CD8-positive, alpha-beta memory T cell (primary cell): Measurements from ENCODE around the gene GPR31. TPM values are rescaled to one million over a fixed set of nuclear protein-coding genes. Genes with fewer than 3 reads are reported as not detected.

ENCODE experiments used
- CTCF ChIA-PET: fragments of 350-600 bp; sonication (Branson Sonifier 250); formaldehyde crosslinking; loops from one replicate; lab custom pipeline; 2021; ENCODE audit warnings: antibody characterized with exemption; lab: Charles Lee
- POLR2A ChIA-PET: fragments of 350-600 bp; sonication (Branson Sonifier 250); formaldehyde crosslinking; loops from one replicate; lab custom pipeline; 2021; ENCODE audit warnings: antibody characterized with exemption; lab: Charles Lee
- DNase-seq, 5 donors: peaks; one replicate each; pipeline versions ENCODE4 v3.0.0 to v3.0.0-alpha.2; 2020 to 2022; ENCODE audit warnings: mixed read lengths in 1 of 5
- H3K27ac ChIP-seq: one replicate; pipeline ENCODE4 v1.7.0; 2013; ENCODE audit warnings: low read depth, mild to moderate bottlenecking, low read length, moderate library complexity
- H3K27me3 ChIP-seq: 2 replicates; pipeline ENCODE4 v1.7.0; 2013; ENCODE audit warnings: low read length, mild to moderate bottlenecking; ENCODE audit not compliant: insufficient read depth, poor library complexity, severe bottlenecking
- H3K36me3 ChIP-seq: 2 replicates; pipeline ENCODE4 v1.7.0; 2013; ENCODE audit warnings: mild to moderate bottlenecking, low read length, moderate library complexity; ENCODE audit not compliant: insufficient read depth
- H3K4me1 ChIP-seq: 2 replicates; pipeline ENCODE4 v1.7.0; 2013; ENCODE audit warnings: mild to moderate bottlenecking, low read length, moderate library complexity; ENCODE audit not compliant: insufficient read depth
- H3K4me3 ChIP-seq: 2 replicates; pipeline ENCODE4 v1.7.0; 2013; ENCODE audit warnings: mild to moderate bottlenecking, low read length
- H3K9me3 ChIP-seq: 2 replicates; pipeline ENCODE4 v1.7.0; 2013; ENCODE audit warnings: mild to moderate bottlenecking, low read length
- H3K27ac Mint-ChIP-seq, 8 donors: one replicate each; pipeline ENCODE4 v1.8.0; 2020 to 2021; ENCODE audit warnings: mixed read lengths in 8 of 8, mild to moderate bottlenecking in 6 of 8, inconsistent platforms in 3 of 8, moderate library complexity in 3 of 8
- H3K27me3 Mint-ChIP-seq, 2 donors: one replicate each; pipeline ENCODE4 v1.8.0; 2020 to 2021; ENCODE audit warnings: mixed read lengths in 2 of 2, mild to moderate bottlenecking in 1 of 2, moderate library complexity in 1 of 2
- H3K36me3 Mint-ChIP-seq, 3 donors: one replicate each; pipeline ENCODE4 v1.8.0; 2020 to 2021; ENCODE audit warnings: mixed read lengths in 3 of 3, inconsistent platforms in 1 of 3, mild to moderate bottlenecking in 1 of 3
- H3K4me1 Mint-ChIP-seq, 3 donors: one replicate each; pipeline ENCODE4 v1.8.0; 2020 to 2021; ENCODE audit warnings: mixed read lengths in 3 of 3, inconsistent platforms in 1 of 3, mild to moderate bottlenecking in 1 of 3
- H3K4me3 Mint-ChIP-seq, 7 donors: one replicate each; pipeline ENCODE4 v1.8.0; 2020 to 2021; ENCODE audit warnings: mixed read lengths in 7 of 7, mild to moderate bottlenecking in 6 of 7, moderate library complexity in 4 of 7, inconsistent platforms in 2 of 7
- H3K9me3 Mint-ChIP-seq, 5 donors: one replicate each; pipeline ENCODE4 v1.8.0; 2020 to 2022; ENCODE audit warnings: mixed read lengths in 5 of 5, mild to moderate bottlenecking in 3 of 5, moderate library complexity in 2 of 5, inconsistent platforms in 1 of 5
- polyA plus RNA-seq: library from polyadenylated mRNA; unstranded; fragments of 300-500 nt; fragmentation: Illumina TruSeq; gene quantifications from one replicate; pipeline ENCODE4 v1.2.3, GENCODE V29; 2021
- total RNA-seq, 2 experiments: library from RNA; stranded (reverse); gene quantifications; one replicate each; pipeline ENCODE4 v1.2.3, GENCODE V29; 2021

GPR31 gene
- total and polyA plus RNA-seq, 3 experiments from 2014 or later: not detected

DNA sequence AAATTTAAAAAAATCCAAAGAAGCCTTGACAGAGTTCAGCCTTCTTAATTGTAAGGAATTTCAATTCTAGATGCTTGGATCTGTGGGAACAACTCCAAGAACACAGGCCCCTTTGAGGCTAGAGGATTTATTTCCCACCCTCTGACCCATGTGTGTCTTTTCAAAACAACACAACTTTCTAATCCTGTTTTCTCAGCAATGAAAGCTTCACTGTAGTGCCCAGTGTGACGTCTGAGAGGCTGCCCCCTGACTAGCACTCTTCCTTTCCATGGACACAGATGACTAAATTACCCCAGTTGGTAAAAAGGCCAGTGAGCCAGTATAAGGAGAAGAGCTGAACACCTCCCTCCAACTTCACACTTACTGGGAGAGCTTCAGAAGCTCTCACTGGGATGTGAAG lies 51.4 kb downstream of the GPR31 start:
- peaks cover 9% of the 10 kb centered on the region for H3K4me1 ChIP-seq
- H3K27ac ChIP-seq: no peak overlapping the region
- ChIA-PET POLR2A (no interaction called here), CTCF (no interaction called here)
- no peak for DNase-seq
- Mint-ChIP-seq H3K36me3 (no peaks in the 10 kb centered on the region), H3K27ac (peak overlapping the region in 1 of 8 donors; percentile 42), H3K4me1 (peaks cover 17 to 26% (median 25%) of the 10 kb centered on the region in 3 donors), H3K4me3 (no peak overlapping the region), H3K9me3 (no peaks in the 10 kb centered on the region), H3K27me3 (peaks cover 0 to 12% of the 10 kb centered on the region in 2 donors)
- no peaks in the 10 kb centered on the region for H3K9me3 ChIP-seq
- H3K4me3 ChIP-seq: no peak overlapping the region
- H3K27me3 ChIP-seq: no peaks in the 10 kb centered on the region
- H3K36me3 ChIP-seq: no peaks in the 10 kb centered on the region

Other genes with a start within 250 kb of the GPR31 start
- 10 to 100 TPM; 22.3 to 27.6 TPM for gene RNASET2, start 201.4 kb downstream of the GPR31 start, total RNA-seq
- gene RNASET2, start 201.4 kb downstream of the GPR31 start, polyA plus RNA-seq: 232 TPM
- 10 to 100 TPM; 26.4 to 29.5 TPM for gene CEP43, start 158.6 kb downstream of the GPR31 start, total RNA-seq
- gene CEP43, start 158.6 kb downstream of the GPR31 start, polyA plus RNA-seq: 6.8 TPM
- 1 to 10 TPM; 3.5 to 3.9 TPM for gene CCR6, start 34.9 kb downstream of the GPR31 start, total RNA-seq
- 47.3 TPM for gene CCR6, start 34.9 kb downstream of the GPR31 start, polyA plus RNA-seq
- not detected for gene UNC93A, start 133.3 kb upstream of the GPR31 start, total RNA-seq
- gene UNC93A, start 133.3 kb upstream of the GPR31 start, polyA plus RNA-seq: not detected
- not detected for gene TTLL2, start 167.1 kb upstream of the GPR31 start, total RNA-seq
- not detected for gene TTLL2, start 167.1 kb upstream of the GPR31 start, polyA plus RNA-seq